T-helper 1 cell treated with Interleukin-12 subunit alpha and Interleukin-12 subunit beta and Interleukin-4 antibody, amounts not matched to agents 30 μg/mL and 1 μg/mL, for 36 hours (primary cell): ENCODE measurements around the gene WDR72.
"Not testable (repeated sequence)": the region's sequence is repeated elsewhere in the genome, so short reads cannot be mapped to it uniquely, and the experiment has no call there.

ENCODE experiments used
- H3K27ac Mint-ChIP-seq: one replicate; pipeline ENCODE4 v1.8.0; 2021; ENCODE audit warnings: mild to moderate bottlenecking, mixed read lengths
- H3K27me3 Mint-ChIP-seq: one replicate; pipeline ENCODE4 v1.8.0; 2021; ENCODE audit warnings: low read depth, mixed read lengths
- H3K36me3 Mint-ChIP-seq: one replicate; pipeline ENCODE4 v1.8.0; 2021; ENCODE audit warnings: low read depth, mixed read lengths
- H3K4me1 Mint-ChIP-seq: one replicate; pipeline ENCODE4 v1.8.0; 2021; ENCODE audit warnings: low read depth, mixed read lengths
- H3K4me3 Mint-ChIP-seq: one replicate; pipeline ENCODE4 v1.8.0; 2021; ENCODE audit warnings: mild to moderate bottlenecking, moderate library complexity, mixed read lengths
- H3K9me3 Mint-ChIP-seq: one replicate; pipeline ENCODE4 v1.8.0; 2021; ENCODE audit warnings: mixed read lengths

WDR72 gene

GRCh38 chr15:53759411-53759931 is at the start of gene WDR72:
TSS of gene WDR72 (minus strand) at chr15:53759663. CDS start at chr15:53733149, 26,514 bp downstream.
- Mint-ChIP-seq H3K4me3 (no peak within 1 kb of the TSS), H3K27me3 (peaks cover 34% of the 10 kb centered on the region), H3K9me3 (no peaks in the 10 kb centered on the region), H3K4me1 (peaks cover 2% of the 10 kb centered on the region), H3K36me3 (no peaks in the 10 kb centered on the region), H3K27ac (no peak within 1 kb of the TSS)

- no peaks in the 10 kb centered on the region for H3K9me3 Mint-ChIP-seq
- H3K27me3 Mint-ChIP-seq = no peaks in the 10 kb centered on the region
- no peak overlapping the region for H3K27ac Mint-ChIP-seq
- no peaks in the 10 kb centered on the region for H3K4me1 Mint-ChIP-seq
- no peak overlapping the region for H3K4me3 Mint-ChIP-seq
- no peaks in the 10 kb centered on the region for H3K36me3 Mint-ChIP-seq
Measured at GRCh38 chr15:53808058-53808706, 48.7 kb upstream of the WDR72 start.

- no peaks in the 10 kb centered on the region for H3K36me3 Mint-ChIP-seq
- no peak overlapping the region for H3K27ac Mint-ChIP-seq
- H3K27me3 Mint-ChIP-seq = no peaks in the 10 kb centered on the region
- H3K4me1 Mint-ChIP-seq = no peaks in the 10 kb centered on the region
- H3K4me3 Mint-ChIP-seq = no peak overlapping the region
- no peaks in the 10 kb centered on the region for H3K9me3 Mint-ChIP-seq
Measured at GRCh38 chr15:53807501-53807900, 48.0 kb upstream of the WDR72 start.

- H3K27ac Mint-ChIP-seq = no peak overlapping the region
- H3K27me3 Mint-ChIP-seq = no peaks in the 10 kb centered on the region
- H3K36me3 Mint-ChIP-seq = no peaks in the 10 kb centered on the region
- no peak overlapping the region for H3K4me3 Mint-ChIP-seq
- H3K9me3 Mint-ChIP-seq = no peaks in the 10 kb centered on the region
- no peaks in the 10 kb centered on the region for H3K4me1 Mint-ChIP-seq
Measured at GRCh38 chr15:53802672-53803071, 43.2 kb upstream of the WDR72 start.

GRCh38 chr15:53791581-53791980 is 32.1 kb upstream of the WDR72 start:
- Mint-ChIP-seq H3K36me3 (no peaks in the 10 kb centered on the region), H3K9me3 (no peaks in the 10 kb centered on the region), H3K4me3 (no peak overlapping the region), H3K27ac (no peak overlapping the region), H3K4me1 (no peaks in the 10 kb centered on the region), H3K27me3 (no peaks in the 10 kb centered on the region)

GRCh38 chr15:53789654-53790375 is 30.4 kb upstream of the WDR72 start:
- Mint-ChIP-seq H3K27me3 (no peaks in the 10 kb centered on the region), H3K9me3 (no peaks in the 10 kb centered on the region)

GRCh38 chr15:53786401-53786800 is 26.9 kb upstream of the WDR72 start:
- Mint-ChIP-seq H3K4me1 (no peaks in the 10 kb centered on the region), H3K36me3 (no peaks in the 10 kb centered on the region), H3K9me3 (peaks cover 9% of the 10 kb centered on the region), H3K27me3 (no peaks in the 10 kb centered on the region), H3K4me3 (no peak overlapping the region), H3K27ac (no peak overlapping the region)

More at GRCh38 chr15:53789654-53790375, 30.4 kb upstream of the WDR72 start:
- Mint-ChIP-seq H3K36me3 (no peaks in the 10 kb centered on the region), H3K4me1 (no peaks in the 10 kb centered on the region), H3K27ac (no peak overlapping the region), H3K4me3 (no peak overlapping the region)

- not testable (repeated sequence) for H3K4me1 Mint-ChIP-seq
- peaks cover 18% of the 10 kb centered on the region for H3K9me3 Mint-ChIP-seq
Measured at GRCh38 chr15:53785241-53785640, 25.8 kb upstream of the WDR72 start.

GRCh38 chr15:53762916-53763315 is 3.5 kb upstream of the WDR72 start:
- no peak overlapping the region for H3K27ac Mint-ChIP-seq
- H3K36me3 Mint-ChIP-seq = no peaks in the 10 kb centered on the region
- H3K4me3 Mint-ChIP-seq = no peak overlapping the region
- H3K27me3 Mint-ChIP-seq = peaks cover 26% of the 10 kb centered on the region
- H3K4me1 Mint-ChIP-seq = peaks cover 2% of the 10 kb centered on the region
- no peaks in the 10 kb centered on the region for H3K9me3 Mint-ChIP-seq

More at GRCh38 chr15:53785241-53785640, 25.8 kb upstream of the WDR72 start:
- not testable (repeated sequence) for H3K27me3 Mint-ChIP-seq, H3K4me3 Mint-ChIP-seq, H3K36me3 Mint-ChIP-seq, H3K27ac Mint-ChIP-seq

GRCh38 chr15:53758412-53758811 is 1.1 kb downstream of the WDR72 start:
- peaks cover 2% of the 10 kb centered on the region for H3K4me1 Mint-ChIP-seq
- peaks cover 34% of the 10 kb centered on the region for H3K27me3 Mint-ChIP-seq
- H3K4me3 Mint-ChIP-seq = no peak overlapping the region
- no peaks in the 10 kb centered on the region for H3K9me3 Mint-ChIP-seq
- H3K36me3 Mint-ChIP-seq = no peaks in the 10 kb centered on the region
- H3K27ac Mint-ChIP-seq = no peak overlapping the region

GRCh38 chr15:53757906-53758305 is 1.6 kb downstream of the WDR72 start:
- Mint-ChIP-seq H3K4me3 (no peak overlapping the region), H3K27ac (no peak overlapping the region), H3K9me3 (no peaks in the 10 kb centered on the region), H3K36me3 (no peaks in the 10 kb centered on the region), H3K4me1 (peaks cover 2% of the 10 kb centered on the region), H3K27me3 (peaks cover 32% of the 10 kb centered on the region)

GRCh38 chr15:53753813-53754212 is 5.7 kb downstream of the WDR72 start:
- Mint-ChIP-seq H3K27ac (no peak overlapping the region), H3K9me3 (no peaks in the 10 kb centered on the region), H3K36me3 (no peaks in the 10 kb centered on the region), H3K4me1 (peaks cover 2% of the 10 kb centered on the region), H3K27me3 (peaks cover 18% of the 10 kb centered on the region), H3K4me3 (no peak overlapping the region)

GRCh38 chr15:53752406-53752805 is 7.1 kb downstream of the WDR72 start:
- Mint-ChIP-seq H3K27me3 (peaks cover 7% of the 10 kb centered on the region), H3K36me3 (no peaks in the 10 kb centered on the region), H3K27ac (no peak overlapping the region), H3K4me1 (no peaks in the 10 kb centered on the region), H3K4me3 (no peak overlapping the region), H3K9me3 (no peaks in the 10 kb centered on the region)

GRCh38 chr15:53747501-53748068 is 11.9 kb downstream of the WDR72 start:
- no peaks in the 10 kb centered on the region for H3K36me3 Mint-ChIP-seq
- no peaks in the 10 kb centered on the region for H3K4me1 Mint-ChIP-seq
- no peak overlapping the region for H3K27ac Mint-ChIP-seq
- H3K9me3 Mint-ChIP-seq = no peaks in the 10 kb centered on the region
- no peak overlapping the region for H3K4me3 Mint-ChIP-seq
- H3K27me3 Mint-ChIP-seq = no peaks in the 10 kb centered on the region

GRCh38 chr15:53746101-53746500 is 13.4 kb downstream of the WDR72 start:
- H3K27ac Mint-ChIP-seq = no peak overlapping the region
- no peaks in the 10 kb centered on the region for H3K36me3 Mint-ChIP-seq
- H3K4me1 Mint-ChIP-seq = no peaks in the 10 kb centered on the region
- H3K27me3 Mint-ChIP-seq = no peaks in the 10 kb centered on the region
- H3K4me3 Mint-ChIP-seq = no peak overlapping the region
- no peaks in the 10 kb centered on the region for H3K9me3 Mint-ChIP-seq
